OCI-LY1 (cell line): Measurements from ENCODE around the gene JMJD1C.

Source experiments
- CTCF ChIP-seq: fragments of 200-600 bp; sonication (generic), shearing (Covaris generic); IDR thresholded peaks from 2 replicates; pipeline ENCODE4 v1.5.1; 2017; ENCODE audit warnings: mild to moderate bottlenecking, antibody characterized with exemption, low read length, moderate library complexity, mixed read lengths
- EZH2 ChIP-seq: fragments of 200-600 bp; sonication (generic), shearing (Covaris generic); IDR thresholded peaks from 2 replicates; pipeline ENCODE4 v1.8.0; 2017; ENCODE audit warnings: borderline replicate concordance, mixed run types, mild to moderate bottlenecking, antibody characterized with exemption, low read length, moderate library complexity, mixed read lengths

GRCh38 chr10:63210611-63211196 lies 255.1 kb downstream of the JMJD1C start:
- no peak for TF ChIP-seq CTCF
- no peak for TF ChIP-seq EZH2
